C4-2B (cell line): ENCODE measurements around the gene PDZD2.

Source experiments
- ZFX ChIP-seq: fragments of 450-650 bp; IDR thresholded peaks from 2 replicates; pipeline ENCODE4 v1.6.1; 2017
- TF ChIP-seq, protein P1 (sequence below): fragments of 450-650 bp; conservative IDR thresholded peaks from 2 replicates; pipeline ENCODE4 v1.5.1; 2017; ENCODE audit warnings: mild to moderate bottlenecking

GRCh38 chr5:31935496-31936369 is 296.8 kb downstream of the PDZD2 start:
- TF ChIP-seq, protein P1, sequence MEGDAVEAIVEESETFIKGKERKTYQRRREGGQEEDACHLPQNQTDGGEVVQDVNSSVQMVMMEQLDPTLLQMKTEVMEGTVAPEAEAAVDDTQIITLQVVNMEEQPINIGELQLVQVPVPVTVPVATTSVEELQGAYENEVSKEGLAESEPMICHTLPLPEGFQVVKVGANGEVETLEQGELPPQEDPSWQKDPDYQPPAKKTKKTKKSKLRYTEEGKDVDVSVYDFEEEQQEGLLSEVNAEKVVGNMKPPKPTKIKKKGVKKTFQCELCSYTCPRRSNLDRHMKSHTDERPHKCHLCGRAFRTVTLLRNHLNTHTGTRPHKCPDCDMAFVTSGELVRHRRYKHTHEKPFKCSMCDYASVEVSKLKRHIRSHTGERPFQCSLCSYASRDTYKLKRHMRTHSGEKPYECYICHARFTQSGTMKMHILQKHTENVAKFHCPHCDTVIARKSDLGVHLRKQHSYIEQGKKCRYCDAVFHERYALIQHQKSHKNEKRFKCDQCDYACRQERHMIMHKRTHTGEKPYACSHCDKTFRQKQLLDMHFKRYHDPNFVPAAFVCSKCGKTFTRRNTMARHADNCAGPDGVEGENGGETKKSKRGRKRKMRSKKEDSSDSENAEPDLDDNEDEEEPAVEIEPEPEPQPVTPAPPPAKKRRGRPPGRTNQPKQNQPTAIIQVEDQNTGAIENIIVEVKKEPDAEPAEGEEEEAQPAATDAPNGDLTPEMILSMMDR, result no peak
- no peak for TF ChIP-seq ZFX
